ENCODE data around the gene LYL1. TPM values are rescaled to one million over a fixed set of nuclear protein-coding genes. Genes with fewer than 3 reads are reported as not detected.

LYL1 gene
- total and polyA plus RNA-seq, 9 of the 15 experiments (the other 6 are each of a cell fraction or from before 2014, with no cell fraction given), result 1.3 to 266 (median 34.0) TPM

GRCh38 chr19:13102666-13103580 lies at the start of gene LYL1 (continued):
- TF ChIP-seq ZFX (CRISPR knock-in tag; IDR thresholded peaks at IDR 0.05) (peak; percentile 87), ZC3H11A (IDR thresholded peaks at IDR 0.05; ENCODE audit: low read depth, low read length) (no peak), CREB3 (tag; conservative IDR thresholded peaks at IDR 0.05; ENCODE audit: low read depth) (peak; percentile 83), ZNF12 (CRISPR knock-in tag; IDR thresholded peaks at IDR 0.05) (0 out of 2 replicates have a peak, but pooled peaks have one; percentile 26), ZHX1 (conservative IDR thresholded peaks at IDR 0.05; ENCODE audit: low read length) (no peak), ZNF431 (CRISPR knock-in tag; IDR thresholded peaks at IDR 0.05) (no peak), ETV6 (IDR thresholded peaks at IDR 0.05; ENCODE audit: borderline replicate concordance in 1 of 2, low read depth in 2 of 2, low read length in 1 of 2) (peak; percentile 42 to 59; a peak in 2 of 4 replicates), ETV6 (CRISPR knock-in tag; IDR thresholded peaks at IDR 0.05; ENCODE audit: borderline replicate concordance) (no peak), E2F3 (CRISPR knock-in tag; IDR thresholded peaks at IDR 0.05) (peak; percentile 40; the same call in 1 of the 2 replicates), HSF4 (CRISPR knock-in tag; IDR thresholded peaks at IDR 0.05; ENCODE audit: borderline replicate concordance) (peak; percentile 4; the same call in 1 of the 2 replicates), HLTF (IDR thresholded peaks at IDR 0.05) (no peak), U2AF1 (optimal IDR thresholded peaks at IDR 0.05; ENCODE audit: low read depth, low read length) (peak; percentile 97), ZBED1 (IDR thresholded peaks at IDR 0.05) (peak; percentile 93), TEAD2 (tag; IDR thresholded peaks at IDR 0.05) (no peak), HMBOX1 (IDR thresholded peaks at IDR 0.05) (no peak), TBP (optimal IDR thresholded peaks at IDR 0.05; ENCODE audit: low read depth, low read length) (peak; percentile 78), SRSF1 (IDR thresholded peaks at IDR 0.05; ENCODE audit: low read depth, low read length) (no peak)
- TF ChIP-seq, protein P1, sequence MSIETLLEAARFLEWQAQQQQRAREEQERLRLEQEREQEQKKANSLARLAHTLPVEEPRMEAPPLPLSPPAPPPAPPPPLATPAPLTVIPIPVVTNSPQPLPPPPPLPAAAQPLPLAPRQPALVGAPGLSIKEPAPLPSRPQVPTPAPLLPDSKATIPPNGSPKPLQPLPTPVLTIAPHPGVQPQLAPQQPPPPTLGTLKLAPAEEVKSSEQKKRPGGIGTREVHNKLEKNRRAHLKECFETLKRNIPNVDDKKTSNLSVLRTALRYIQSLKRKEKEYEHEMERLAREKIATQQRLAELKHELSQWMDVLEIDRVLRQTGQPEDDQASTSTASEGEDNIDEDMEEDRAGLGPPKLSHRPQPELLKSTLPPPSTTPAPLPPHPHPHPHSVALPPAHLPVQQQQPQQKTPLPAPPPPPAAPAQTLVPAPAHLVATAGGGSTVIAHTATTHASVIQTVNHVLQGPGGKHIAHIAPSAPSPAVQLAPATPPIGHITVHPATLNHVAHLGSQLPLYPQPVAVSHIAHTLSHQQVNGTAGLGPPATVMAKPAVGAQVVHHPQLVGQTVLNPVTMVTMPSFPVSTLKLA (conservative IDR thresholded peaks at IDR 0.05), result peak; percentile 79 to 89
- TF ChIP-seq, protein P2, sequence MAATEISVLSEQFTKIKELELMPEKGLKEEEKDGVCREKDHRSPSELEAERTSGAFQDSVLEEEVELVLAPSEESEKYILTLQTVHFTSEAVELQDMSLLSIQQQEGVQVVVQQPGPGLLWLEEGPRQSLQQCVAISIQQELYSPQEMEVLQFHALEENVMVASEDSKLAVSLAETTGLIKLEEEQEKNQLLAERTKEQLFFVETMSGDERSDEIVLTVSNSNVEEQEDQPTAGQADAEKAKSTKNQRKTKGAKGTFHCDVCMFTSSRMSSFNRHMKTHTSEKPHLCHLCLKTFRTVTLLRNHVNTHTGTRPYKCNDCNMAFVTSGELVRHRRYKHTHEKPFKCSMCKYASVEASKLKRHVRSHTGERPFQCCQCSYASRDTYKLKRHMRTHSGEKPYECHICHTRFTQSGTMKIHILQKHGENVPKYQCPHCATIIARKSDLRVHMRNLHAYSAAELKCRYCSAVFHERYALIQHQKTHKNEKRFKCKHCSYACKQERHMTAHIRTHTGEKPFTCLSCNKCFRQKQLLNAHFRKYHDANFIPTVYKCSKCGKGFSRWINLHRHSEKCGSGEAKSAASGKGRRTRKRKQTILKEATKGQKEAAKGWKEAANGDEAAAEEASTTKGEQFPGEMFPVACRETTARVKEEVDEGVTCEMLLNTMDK (IDR thresholded peaks at IDR 0.05; ENCODE audit: borderline replicate concordance, insufficient read depth, low read depth, low read length, poor library complexity, severe bottlenecking), result peak; percentile 15

Measured in K562 (cell line).